CD4-positive, alpha-beta memory T cell (primary cell): Measurements from ENCODE around the gene ZDHHC23. TPM values are rescaled to one million over a fixed set of nuclear protein-coding genes. Genes with fewer than 3 reads are reported as not detected.

Source experiments
- CTCF ChIA-PET: fragments of 350-600 bp; sonication (Branson Sonifier 250); formaldehyde crosslinking; loops from one replicate; lab custom pipeline; 2021; ENCODE audit warnings: inconsistent platforms; ENCODE audit not compliant: partially characterized antibody; lab: Charles Lee
- POLR2A ChIA-PET: fragments of 350-600 bp; sonication (Branson Sonifier 250); formaldehyde crosslinking; loops from one replicate; lab custom pipeline; 2021; ENCODE audit not compliant: partially characterized antibody; lab: Charles Lee
- DNase-seq, 5 donors: peaks; one replicate each; pipeline versions ENCODE4 v3.0.0 to v3.0.0-alpha.2; 2020 to 2022; ENCODE audit warnings: mixed read lengths in 1 of 5
- H3K27ac ChIP-seq: one replicate; pipeline ENCODE4 v1.7.0; 2013; ENCODE audit warnings: low read depth, low read length
- H3K27me3 ChIP-seq: 2 replicates; pipeline ENCODE4 v1.7.0; 2013; ENCODE audit warnings: mild to moderate bottlenecking, low read length, moderate library complexity; ENCODE audit not compliant: insufficient read depth
- H3K36me3 ChIP-seq: 2 replicates; pipeline ENCODE4 v1.7.0; 2013; ENCODE audit warnings: mild to moderate bottlenecking, low read length, moderate library complexity; ENCODE audit not compliant: insufficient read depth
- H3K4me1 ChIP-seq: 2 replicates; pipeline ENCODE4 v1.7.0; 2013; ENCODE audit warnings: mild to moderate bottlenecking, low read length, moderate library complexity; ENCODE audit not compliant: insufficient read depth
- H3K4me3 ChIP-seq, 2 donors: one replicate each; pipeline ENCODE4 v1.7.0; 2013; ENCODE audit warnings: low read length in 2 of 2, mild to moderate bottlenecking in 1 of 2
- H3K9me3 ChIP-seq, 2 donors: one replicate each; pipeline ENCODE4 v1.7.0; 2013; ENCODE audit warnings: low read length in 2 of 2, control low read depth in 1 of 2; ENCODE audit not compliant: control insufficient read depth in 1 of 2
- H3K27ac Mint-ChIP-seq, 7 donors: one replicate each; pipeline ENCODE4 v1.8.0; 2020 to 2021; ENCODE audit warnings: mixed read lengths in 7 of 7, mild to moderate bottlenecking in 6 of 7, inconsistent platforms in 3 of 7, moderate library complexity in 3 of 7
- H3K27me3 Mint-ChIP-seq, 2 donors: one replicate each; pipeline ENCODE4 v1.8.0; 2020 to 2021; ENCODE audit warnings: mixed read lengths in 2 of 2
- H3K36me3 Mint-ChIP-seq, 2 donors: one replicate each; pipeline ENCODE4 v1.8.0; 2020 to 2021; ENCODE audit warnings: mixed read lengths in 2 of 2, inconsistent platforms in 1 of 2, mild to moderate bottlenecking in 1 of 2
- H3K4me1 Mint-ChIP-seq, 4 donors: one replicate each; pipeline ENCODE4 v1.8.0; 2020 to 2021; ENCODE audit warnings: mixed read lengths in 4 of 4, mild to moderate bottlenecking in 1 of 4
- H3K4me3 Mint-ChIP-seq, 8 donors: one replicate each; pipeline ENCODE4 v1.8.0; 2020 to 2021; ENCODE audit warnings: mixed read lengths in 8 of 8, mild to moderate bottlenecking in 7 of 8, moderate library complexity in 6 of 8, inconsistent platforms in 3 of 8
- H3K9me3 Mint-ChIP-seq, 8 donors: one replicate each; pipeline ENCODE4 v1.8.0; 2020 to 2021; ENCODE audit warnings: mixed read lengths in 8 of 8, mild to moderate bottlenecking in 5 of 8, inconsistent platforms in 3 of 8, moderate library complexity in 1 of 8
- intact Hi-C: fragments of 100-400 bp; cut with micrococcal nuclease; formaldehyde crosslinking; loops from one replicate; pipeline ENCODE4 v1.15.1; 2023
- polyA plus RNA-seq, 2 donors: library from polyadenylated mRNA; unstranded; fragments of 300-500 nt; fragmentation: Illumina TruSeq; gene quantifications; one replicate each; pipeline ENCODE4 v1.2.3, GENCODE V29; 2021
- total RNA-seq, 2 experiments: library from RNA; stranded (reverse); gene quantifications; one replicate each; pipeline ENCODE4 v1.2.3, GENCODE V29; 2021

Gene ZDHHC23
- total and polyA plus RNA-seq, 4 experiments from 2014 or later: 0.82 to 7.3 (median 3.1) TPM

- peak overlapping the region in 3 of 8 donors; percentile 2 to 38 (median 7) for H3K4me3 Mint-ChIP-seq
- no peaks in the 10 kb centered on the region for H3K36me3 ChIP-seq
- POLR2A ChIA-PET: no interaction called here
- H3K9me3 ChIP-seq: no peaks in the 10 kb centered on the region
- H3K4me1 Mint-ChIP-seq: peaks cover 4 to 16% (median 8%) of the 10 kb centered on the region in 4 donors
- H3K27ac ChIP-seq: no peak overlapping the region
- DNase-seq: peak in 4 of 5 donors; percentile 19 to 42 (median 26)
- H3K4me3 ChIP-seq: no peak overlapping the region
- CTCF ChIA-PET: no interaction called here
- intact Hi-C loops: no loop called here
- peaks cover 26 to 53% of the 10 kb centered on the region in 2 donors for H3K36me3 Mint-ChIP-seq
- H3K4me1 ChIP-seq: peaks cover 4% of the 10 kb centered on the region
- H3K27me3 ChIP-seq: no peaks in the 10 kb centered on the region
- H3K27ac Mint-ChIP-seq: peak overlapping the region in 6 of 7 donors; percentile 49 to 74 (median 68)
- H3K27me3 Mint-ChIP-seq: no peaks in the 10 kb centered on the region
- peaks cover 0 to 3% (median 0%) of the 10 kb centered on the region in 8 donors for H3K9me3 Mint-ChIP-seq
Observed at GRCh38 chr3:113985541-113985940, 37.7 kb downstream of the ZDHHC23 start.

- no peaks in the 10 kb centered on the region for H3K27me3 Mint-ChIP-seq
Observed at GRCh38 chr3:114005481-114005880, 57.7 kb downstream of the ZDHHC23 start.

GRCh38 chr3:114011059-114011797 is 63.4 kb downstream of the ZDHHC23 start:
- Mint-ChIP-seq H3K4me1 (no peaks in the 10 kb centered on the region), H3K9me3 (no peaks in the 10 kb centered on the region), H3K4me3 (no peak overlapping the region), H3K27ac (peak overlapping the region in 1 of 7 donors; percentile 3), H3K27me3 (no peaks in the 10 kb centered on the region), H3K36me3 (peaks cover 7 to 17% of the 10 kb centered on the region in 2 donors)
- no peaks in the 10 kb centered on the region for H3K9me3 ChIP-seq
- ChIA-PET POLR2A (no interaction called here), CTCF (no interaction called here)
- no peak overlapping the region for H3K4me3 ChIP-seq
- H3K27me3 ChIP-seq: no peaks in the 10 kb centered on the region
- no peak overlapping the region for H3K27ac ChIP-seq
- no peak for DNase-seq
- H3K4me1 ChIP-seq: no peaks in the 10 kb centered on the region
- intact Hi-C loops: no loop called here
- H3K36me3 ChIP-seq: no peaks in the 10 kb centered on the region

More at GRCh38 chr3:114005481-114005880, 57.7 kb downstream of the ZDHHC23 start:
- ChIA-PET POLR2A (no interaction called here), CTCF (no interaction called here)
- H3K9me3 ChIP-seq: no peaks in the 10 kb centered on the region
- H3K27ac ChIP-seq: no peak overlapping the region
- no peaks in the 10 kb centered on the region for H3K27me3 ChIP-seq
- Mint-ChIP-seq H3K27ac (no peak overlapping the region), H3K4me3 (no peak overlapping the region), H3K36me3 (peaks cover 26 to 43% of the 10 kb centered on the region in 2 donors), H3K4me1 (no peaks in the 10 kb centered on the region), H3K9me3 (no peaks in the 10 kb centered on the region)
- no peaks in the 10 kb centered on the region for H3K36me3 ChIP-seq
- no peaks in the 10 kb centered on the region for H3K4me1 ChIP-seq
- intact Hi-C loops: no loop called here
- H3K4me3 ChIP-seq: no peak overlapping the region
- DNase-seq: no peak

Other genes with a start within 250 kb of the ZDHHC23 start
- 10 to 100 TPM; 65.1 to 69.9 TPM for gene NAA50, start 201.8 kb upstream of the ZDHHC23 start, total RNA-seq
- 10 to 100 TPM; 77.5 to 77.7 TPM for gene NAA50, start 201.8 kb upstream of the ZDHHC23 start, polyA plus RNA-seq
- 10 to 100 TPM; 24.1 to 26.1 TPM for gene ATP6V1A, start 201.0 kb upstream of the ZDHHC23 start, total RNA-seq
- gene ATP6V1A, start 201.0 kb upstream of the ZDHHC23 start, polyA plus RNA-seq: 10 to 100 TPM; 22.7 to 26.6 TPM
- gene GRAMD1C, start 109.2 kb upstream of the ZDHHC23 start, total RNA-seq: 1 to 10 TPM; 2.6 to 2.8 TPM
- gene GRAMD1C, start 109.2 kb upstream of the ZDHHC23 start, polyA plus RNA-seq: under 1 TPM in 1 of 2 donors, not detected in 1; 0.45 TPM
- 1 to 10 TPM; 5.7 to 7.1 TPM for gene CCDC191, start 108.5 kb downstream of the ZDHHC23 start, total RNA-seq
- gene CCDC191, start 108.5 kb downstream of the ZDHHC23 start, polyA plus RNA-seq: 1 to 10 TPM; 1.3 to 2.1 TPM
- 10 to 100 TPM; 29.4 to 35.7 TPM for gene QTRT2, start 108.7 kb downstream of the ZDHHC23 start, total RNA-seq
- gene QTRT2, start 108.7 kb downstream of the ZDHHC23 start, polyA plus RNA-seq: 10 to 100 TPM; 14.3 to 15.2 TPM
- under 1 TPM; 0.28 to 0.35 TPM for gene DRD3, start 231.0 kb downstream of the ZDHHC23 start, total RNA-seq
- gene DRD3, start 231.0 kb downstream of the ZDHHC23 start, polyA plus RNA-seq: not detected